DMS79 (cell line): ENCODE results near the gene ZNF385A.

ENCODE experiments used
- DNase-seq: peaks from one replicate; lab custom pipeline; 2025; lab: John Stamatoyannopoulos, UW

Gene ZNF385A

GRCh38 chr12:54384591-54385041, at the start of gene ZNF385A:
Gene ZNF385A (minus strand): TSS chr12:54384733. CDS start chr12:54384514, 219 bp downstream.
- DNase-seq, result no peak

- no peak for DNase-seq
Observed at GRCh38 chr12:54432815-54433164, 48.3 kb upstream of the ZNF385A start.

- no peak for DNase-seq
Observed at GRCh38 chr12:54431911-54432814, 47.6 kb upstream of the ZNF385A start.

- no peak for DNase-seq
Observed at GRCh38 chr12:54430471-54431069, 46.0 kb upstream of the ZNF385A start.

- no peak for DNase-seq
Observed at GRCh38 chr12:54429014-54429471, 44.5 kb upstream of the ZNF385A start.

- DNase-seq, result no peak
Observed at GRCh38 chr12:54428050-54429013, 43.8 kb upstream of the ZNF385A start.

- DNase-seq, result no peak
Observed at GRCh38 chr12:54427106-54427505, 42.6 kb upstream of the ZNF385A start.

- no peak for DNase-seq
Observed at GRCh38 chr12:54426690-54427089, 42.2 kb upstream of the ZNF385A start.

- no peak for DNase-seq
Observed at GRCh38 chr12:54425702-54426101, 41.2 kb upstream of the ZNF385A start.

GRCh38 chr12:54424224-54424623, 39.7 kb upstream of the ZNF385A start:
- DNase-seq, result no peak

- no peak for DNase-seq
Observed at GRCh38 chr12:54423816-54424150, 39.2 kb upstream of the ZNF385A start.

- DNase-seq, result no peak
Observed at GRCh38 chr12:54421879-54422250, 37.3 kb upstream of the ZNF385A start.

- no peak for DNase-seq
Observed at GRCh38 chr12:54421175-54421878, 36.8 kb upstream of the ZNF385A start.

- no peak for DNase-seq
Observed at GRCh38 chr12:54420766-54421144, 36.2 kb upstream of the ZNF385A start.

GRCh38 chr12:54419088-54419887, 34.8 kb upstream of the ZNF385A start, which contains the start of gene ITGA5:
Gene ITGA5 (minus strand): TSS chr12:54419266. CDS start chr12:54419198, 68 bp downstream.
- no peak for DNase-seq

- DNase-seq, result no peak
Observed at GRCh38 chr12:54418441-54419087, 34.0 kb upstream of the ZNF385A start.

- no peak for DNase-seq
Observed at GRCh38 chr12:54417712-54418440, 33.3 kb upstream of the ZNF385A start.

GRCh38 chr12:54416687-54417603, 32.4 kb upstream of the ZNF385A start:
- no peak for DNase-seq
